ENCODE results near the gene MAML3.

Gene MAML3

DNA sequence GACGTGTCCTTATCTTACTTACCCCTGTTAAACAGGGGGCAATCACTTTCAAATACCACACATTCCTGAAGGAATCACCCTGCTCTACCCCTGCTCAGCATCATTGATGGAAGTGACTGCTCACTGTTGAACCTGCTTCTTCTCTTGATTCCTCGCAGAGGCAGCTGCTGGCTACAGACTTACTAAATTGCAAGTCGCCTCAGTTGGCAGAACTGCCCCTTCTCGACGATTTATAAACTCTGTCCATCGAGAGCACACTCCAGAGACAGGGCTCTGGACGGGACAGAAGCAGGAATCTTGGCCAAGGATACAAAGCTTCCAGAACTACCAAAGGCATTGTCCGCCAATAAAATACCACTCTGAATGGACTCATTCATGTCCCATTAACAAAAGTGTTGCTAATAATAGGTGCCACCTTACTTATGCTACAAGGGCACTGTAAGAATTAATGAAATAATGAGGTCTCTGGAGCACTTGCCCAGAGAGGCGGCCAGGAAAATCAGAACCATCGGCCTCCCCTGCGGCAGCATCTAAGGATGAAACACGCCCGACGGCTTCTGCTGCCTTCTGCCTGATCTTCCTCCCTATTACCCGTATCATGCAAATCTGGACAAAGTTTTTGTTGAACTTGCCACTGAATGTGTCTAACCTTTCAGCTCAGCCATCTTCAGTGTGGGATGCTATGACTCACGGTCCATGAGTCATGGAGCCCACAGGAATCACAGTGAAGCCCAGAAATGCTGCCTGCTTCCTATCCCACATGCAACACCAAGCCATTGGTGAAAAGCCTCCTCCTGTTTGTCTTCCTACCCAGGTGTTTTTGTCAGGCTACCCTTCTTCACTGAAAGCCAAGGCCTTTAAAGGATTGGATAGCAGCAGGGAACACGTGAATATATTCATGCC is 164.9 kb downstream of the MAML3 start:
- Histone ChIP-seq H3K36me3 (ENCODE audit: control insufficient read depth, low read length) (no peaks in the 10 kb centered on the region), H4K20me1 (ENCODE audit: control insufficient read depth, insufficient read depth, low read depth, low read length) (peaks cover 4% of the 10 kb centered on the region; the same call in 1 of the 2 replicates), H3K4me3 (ENCODE audit: low read length) (no peak overlapping the region), H3K9me2 (replicated peaks; ENCODE audit: control insufficient read depth, low read length) (no peaks in the 10 kb centered on the region), H3F3A (ENCODE audit: control insufficient read depth, insufficient read depth) (no peaks in the 10 kb centered on the region), H3K27me3 (ENCODE audit: control insufficient read depth, low read length) (no peaks in the 10 kb centered on the region), H3K9me3 (ENCODE audit: control insufficient read depth, insufficient read depth, low read length) (no peaks in the 10 kb centered on the region), H3K4me2 (ENCODE audit: low read length) (no peak overlapping the region), H3K79me2 (ENCODE audit: control insufficient read depth, low read length) (peaks cover 7% of the 10 kb centered on the region; the same call in 1 of the 2 replicates), H3K4me1 (ENCODE audit: control insufficient read depth, low read length) (peaks cover 12% of the 10 kb centered on the region), H3K27ac (ENCODE audit: low read depth, low read length) (no peak overlapping the region)
- TF ChIP-seq EZH2phosphoT487 (IDR thresholded peaks at IDR 0.05; ENCODE audit: borderline replicate concordance, low read length) (no peak), CTCF (IDR thresholded peaks at IDR 0.05; ENCODE audit: low read depth, low read length, poor library complexity, severe bottlenecking) (no peak)

GRCh38 chr4:139987502-139987850 is 166.5 kb downstream of the MAML3 start:
- H3K27me3 ChIP-seq (ENCODE audit: control insufficient read depth, low read length): no peaks in the 10 kb centered on the region
- peaks cover 12% of the 10 kb centered on the region for H3K4me1 ChIP-seq (ENCODE audit: control insufficient read depth, low read length)
- H3K9me3 ChIP-seq (ENCODE audit: control insufficient read depth, insufficient read depth, low read length): no peaks in the 10 kb centered on the region
- TF ChIP-seq EZH2phosphoT487 (IDR thresholded peaks at IDR 0.05; ENCODE audit: borderline replicate concordance, low read length) (no peak), CTCF (IDR thresholded peaks at IDR 0.05; ENCODE audit: low read depth, low read length, poor library complexity, severe bottlenecking) (no peak)
- no peak overlapping the region for H3K4me3 ChIP-seq (ENCODE audit: low read length)
- no peak overlapping the region for H3K4me2 ChIP-seq (ENCODE audit: low read length)
- H4K20me1 ChIP-seq (ENCODE audit: control insufficient read depth, insufficient read depth, low read depth, low read length): peaks cover 4% of the 10 kb centered on the region; the same call in 1 of the 2 replicates
- no peaks in the 10 kb centered on the region for H3K36me3 ChIP-seq (ENCODE audit: control insufficient read depth, low read length)
- H3K27ac ChIP-seq (ENCODE audit: low read depth, low read length): no peak overlapping the region
- H3K9me2 ChIP-seq (replicated peaks; ENCODE audit: control insufficient read depth, low read length): no peaks in the 10 kb centered on the region
- peaks cover 7% of the 10 kb centered on the region; the same call in 1 of the 2 replicates for H3K79me2 ChIP-seq (ENCODE audit: control insufficient read depth, low read length)
- H3F3A ChIP-seq (ENCODE audit: control insufficient read depth, insufficient read depth): no peaks in the 10 kb centered on the region

DNA sequence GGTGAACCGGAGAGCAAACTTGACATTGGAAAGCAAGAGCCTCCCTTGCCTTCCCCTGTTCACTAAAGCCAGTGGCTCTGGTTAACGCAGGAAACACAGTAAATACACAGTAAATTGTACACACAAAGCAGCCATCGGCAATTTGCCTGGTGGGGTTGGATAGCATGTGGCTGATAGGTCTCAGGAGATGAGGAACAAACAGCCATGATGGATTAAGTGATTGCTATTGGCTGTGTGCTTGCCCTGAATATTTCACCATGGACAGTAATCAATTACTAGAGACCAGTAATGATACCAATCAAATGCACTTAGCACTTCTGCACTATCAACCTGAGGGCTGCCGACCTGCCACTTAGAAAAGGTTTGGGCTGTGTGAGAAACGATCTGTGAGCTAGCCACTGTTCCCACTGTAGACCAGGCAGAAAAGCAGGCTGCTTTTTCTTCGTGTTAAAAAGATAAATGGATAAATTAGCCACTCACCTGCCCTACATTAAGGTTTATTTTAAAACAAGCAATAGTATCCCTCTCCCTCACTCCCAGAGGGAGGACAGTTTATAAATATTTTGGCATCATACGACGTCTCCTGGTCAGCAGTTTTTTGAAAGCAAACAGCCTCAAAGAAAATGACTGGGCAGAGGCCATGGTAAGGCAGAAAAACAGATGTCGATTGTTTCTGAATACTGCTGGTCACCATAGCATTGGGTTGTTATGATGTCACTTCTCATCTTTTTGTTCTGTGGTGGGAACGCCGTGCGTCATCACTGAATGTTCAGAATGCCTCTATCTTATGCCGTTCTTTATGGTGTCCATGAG is 167.1 kb downstream of the MAML3 start:
- peaks cover 12% of the 10 kb centered on the region for H3K4me1 ChIP-seq (ENCODE audit: control insufficient read depth, low read length)
- no peaks in the 10 kb centered on the region for H3K9me3 ChIP-seq (ENCODE audit: control insufficient read depth, insufficient read depth, low read length)
- peaks cover 4% of the 10 kb centered on the region; the same call in 1 of the 2 replicates for H4K20me1 ChIP-seq (ENCODE audit: control insufficient read depth, insufficient read depth, low read depth, low read length)
- H3K4me3 ChIP-seq (ENCODE audit: low read length): no peak overlapping the region
- no peaks in the 10 kb centered on the region for H3K36me3 ChIP-seq (ENCODE audit: control insufficient read depth, low read length)
- no peaks in the 10 kb centered on the region for H3K27me3 ChIP-seq (ENCODE audit: control insufficient read depth, low read length)
- H3K9me2 ChIP-seq (replicated peaks; ENCODE audit: control insufficient read depth, low read length): no peaks in the 10 kb centered on the region
- no peaks in the 10 kb centered on the region for H3F3A ChIP-seq (ENCODE audit: control insufficient read depth, insufficient read depth)
- TF ChIP-seq CTCF (IDR thresholded peaks at IDR 0.05; ENCODE audit: low read depth, low read length, poor library complexity, severe bottlenecking): no peak
- no peak for TF ChIP-seq EZH2phosphoT487 (IDR thresholded peaks at IDR 0.05; ENCODE audit: borderline replicate concordance, low read length)
- no peak overlapping the region for H3K27ac ChIP-seq (ENCODE audit: low read depth, low read length)
- H3K4me2 ChIP-seq (ENCODE audit: low read length): no peak overlapping the region
- peaks cover 7% of the 10 kb centered on the region; the same call in 1 of the 2 replicates for H3K79me2 ChIP-seq (ENCODE audit: control insufficient read depth, low read length)

All from DOHH2 (cell line).